Heart left ventricle (tissue), 16 donors: ENCODE results near the gene TPR. TPM values are rescaled to one million over a fixed set of nuclear protein-coding genes. Genes with fewer than 3 reads are reported as not detected.
"Not testable (repeated sequence)": the region's sequence is repeated elsewhere in the genome, so short reads cannot be mapped to it uniquely, and the experiment has no call there.

Experiments
- ATAC-seq, 4 donors: fragments of 200-7000 bp; cut with Tn5 transposase; one replicate each; pipeline ENCODE4 v1.9.1; 2020 to 2022; ENCODE audit warnings: moderate library complexity in 4 of 4, mild to moderate bottlenecking in 3 of 4, moderate number of reproducible peaks in 1 of 4
- DNase-seq, 5 donors: peaks; one replicate each; pipeline ENCODE4 v3.0.0-alpha.2; 2020
- H3K27ac ChIP-seq, 12 donors: fragments of 200-600 bp; sonication (generic) in 4 of 12; one replicate each; pipeline versions ENCODE4 v1.5.0 to v1.8.0; 2016 to 2022; ENCODE audit warnings: mild to moderate bottlenecking in 2 of 12
- H3K27me3 ChIP-seq, 9 donors: fragments of 200-600 bp; sonication (generic) in 2 of 9; one replicate each; pipeline versions ENCODE4 v1.5.1 to v1.8.0; 2016 to 2022; ENCODE audit warnings: mild to moderate bottlenecking in 3 of 9
- H3K36me3 ChIP-seq, 9 donors: fragments of 200-600 bp; sonication (generic) in 2 of 9; one replicate each; pipeline versions ENCODE4 v1.5.0 to v1.8.0; 2018 to 2022; ENCODE audit warnings: mild to moderate bottlenecking in 2 of 9
- H3K4me1 ChIP-seq, 12 donors: fragments of 200-600 bp; sonication (generic) in 4 of 12; one replicate each; pipeline versions ENCODE4 v1.5.0 to v1.8.0; 2016 to 2022; ENCODE audit warnings: mild to moderate bottlenecking in 3 of 12
- H3K4me3 ChIP-seq, 12 donors: fragments of 200-600 bp; sonication (generic) in 4 of 12; one replicate each; pipeline versions ENCODE4 v1.5.0 to v1.8.0; 2017 to 2022; ENCODE audit warnings: mild to moderate bottlenecking in 9 of 12, moderate library complexity in 4 of 12
- H3K9me3 ChIP-seq, 12 donors: fragments of 200-600 bp; sonication (generic) in 4 of 12; one replicate each; pipeline versions ENCODE4 v1.5.0 to v1.8.0; 2016 to 2022; ENCODE audit warnings: mild to moderate bottlenecking in 1 of 12
- POLR2A ChIP-seq, 2 donors: fragments of 450-650 bp; IDR thresholded peaks; one replicate each; pipeline ENCODE4 v1.6.1; 2017; ENCODE audit warnings: antibody characterized with exemption in 2 of 2, mild to moderate bottlenecking in 2 of 2, moderate library complexity in 2 of 2
- WGBS, 4 donors: extraction: QIAGEN DNeasy Blood & Tissue Kit in 2 of 4; methylation state at CpG; one replicate each; pipeline versions ENCODE4 v1.1.5 to v1.1.7; 2013 to 2018; 5-methylcytosine and 5-hydroxymethylcytosine counted together
- intact Hi-C, 10 donors: fragments of 100-400 bp; cut with DNase I; formaldehyde crosslinking; loops; one replicate each; pipeline versions ENCODE4 v1.11.1 to v1.14.2; 2022
- polyA plus RNA-seq, 2 donors: library from polyadenylated mRNA; stranded (reverse); fragments of 200-250 nt; gene quantifications; one replicate each; pipeline ENCODE4 v1.2.3, GENCODE V29; 2013
- total RNA-seq, 9 donors: library from RNA; depleted of rRNA in 2 of 9; stranded (reverse); fragments of >200 nt in 2 of 9; fragmentation: NEBNext Ultra II Directional in 3 of 9; extraction: Animal tissue kit (Norgen Biotek cat#: 25700) in 3 of 9; gene quantifications; one replicate each; pipeline versions ENCODE4 v1.1.0 to v1.2.4, GENCODE V29; 2016 to 2023
- TF ChIP-seq, protein P1 (sequence below), 12 donors: fragments of 200-600 bp; sonication (generic) in 4 of 12; IDR thresholded peaks; one replicate each; pipeline versions ENCODE4 v1.5.0 to v1.8.0; 2018 to 2022; ENCODE audit warnings: antibody characterized with exemption in 12 of 12, mild to moderate bottlenecking in 5 of 12
- donor health status: ischemic (EF 13 %, LVEDD 7.1; RV severe dilation, severe dysfunction).
- donor health status: healthy with polysubstance abuse.
- donor health status: DM: no; HTN: yes; CAD: no.
- donor health status: DM: no; HTN: no; CAD: no.
- donor health status: ischemic (EF 25% LVEDD 6.9; RV normal size, moderate dysfunction).
- donor health status: ischemic (EF 25% LVEDD 5.7; RV mildly dilated, moderate dysfunction).
- donor health status: healthy.
- donor health status: DM: yes; HTN: yes; CAD: no.
- donor health status: ischemic (EF 35%, LVEDD 5.7; RV mildly dilated, moderate dysfunction).
- donor health status: nonischemic (EF 11% LVEDD 7.7; RV severe dilation, severe dysfunction).
- donor health status: DM: yes; HTN: yes; CAD: no.
- donor health status: PGD.
- donor health status: ischemic (EF 29% LVEDD 5.4; RV normal size, mild dysfunction).
- donor health status: nonischemic (EF 23%, LVEDD 6.1; RV moderate dilation, normal function).

The TPR gene
- total and polyA plus RNA-seq, 11 donors, result 11.0 to 90.8 (median 54.3) TPM

- intact Hi-C loops, result no loop called here
- Histone ChIP-seq H3K27ac (no peak overlapping the region), H3K4me1 (peaks cover 0 to under 1% (median 0%) of the 10 kb centered on the region in 12 donors), H3K9me3 (no peaks in the 10 kb centered on the region), H3K4me3 (no peak overlapping the region), H3K36me3 (peaks cover 3 to 100% (median 93%) of the 10 kb centered on the region in 9 donors), H3K27me3 (no peaks in the 10 kb centered on the region)
- WGBS, 4 donors, result 97 to 100% (median 99%) methylated on average over 1 of the region's 1 CpG
- DNase-seq, result no peak
- TF ChIP-seq, protein P1, sequence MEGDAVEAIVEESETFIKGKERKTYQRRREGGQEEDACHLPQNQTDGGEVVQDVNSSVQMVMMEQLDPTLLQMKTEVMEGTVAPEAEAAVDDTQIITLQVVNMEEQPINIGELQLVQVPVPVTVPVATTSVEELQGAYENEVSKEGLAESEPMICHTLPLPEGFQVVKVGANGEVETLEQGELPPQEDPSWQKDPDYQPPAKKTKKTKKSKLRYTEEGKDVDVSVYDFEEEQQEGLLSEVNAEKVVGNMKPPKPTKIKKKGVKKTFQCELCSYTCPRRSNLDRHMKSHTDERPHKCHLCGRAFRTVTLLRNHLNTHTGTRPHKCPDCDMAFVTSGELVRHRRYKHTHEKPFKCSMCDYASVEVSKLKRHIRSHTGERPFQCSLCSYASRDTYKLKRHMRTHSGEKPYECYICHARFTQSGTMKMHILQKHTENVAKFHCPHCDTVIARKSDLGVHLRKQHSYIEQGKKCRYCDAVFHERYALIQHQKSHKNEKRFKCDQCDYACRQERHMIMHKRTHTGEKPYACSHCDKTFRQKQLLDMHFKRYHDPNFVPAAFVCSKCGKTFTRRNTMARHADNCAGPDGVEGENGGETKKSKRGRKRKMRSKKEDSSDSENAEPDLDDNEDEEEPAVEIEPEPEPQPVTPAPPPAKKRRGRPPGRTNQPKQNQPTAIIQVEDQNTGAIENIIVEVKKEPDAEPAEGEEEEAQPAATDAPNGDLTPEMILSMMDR (IDR thresholded peaks at IDR 0.05), result no peak
- TF ChIP-seq POLR2A (IDR thresholded peaks at IDR 0.05), result no peak
- no peak for ATAC-seq
Observed at GRCh38 chr1:186390925-186391324, 15.9 kb upstream of the TPR start.

DNA sequence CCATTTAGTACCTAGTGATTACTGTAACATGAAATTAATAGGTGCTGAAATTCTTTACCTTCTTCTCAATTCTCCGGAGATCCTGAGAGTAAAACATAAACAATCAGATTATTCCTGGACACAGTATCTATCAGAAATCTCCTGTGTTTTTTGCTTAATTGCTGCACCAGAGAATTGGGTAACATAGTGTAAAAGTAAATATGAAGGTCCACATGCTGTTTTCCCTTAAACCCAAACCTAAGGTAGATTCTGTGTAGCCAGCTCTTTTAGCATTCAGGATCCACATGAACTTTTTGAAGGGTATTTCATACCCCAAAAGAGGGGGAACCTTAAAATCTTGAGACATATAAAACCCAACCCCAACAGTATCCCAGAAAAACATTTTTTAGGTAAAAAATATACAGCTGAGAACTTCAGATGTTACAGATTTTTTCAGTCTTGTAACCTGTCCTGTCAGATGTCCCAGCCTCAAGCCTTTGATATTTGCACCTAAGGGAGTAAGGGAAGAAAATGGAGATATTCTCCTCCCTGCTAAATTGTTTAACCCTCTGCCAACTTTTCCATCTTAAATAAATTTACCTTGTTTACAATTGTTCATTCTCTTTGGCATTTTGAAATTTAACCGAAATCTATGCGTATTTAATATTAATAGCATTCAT is 11.8 kb upstream of the TPR start:
- Histone ChIP-seq H3K4me3 (no peak overlapping the region), H3K9me3 (no peaks in the 10 kb centered on the region), H3K27ac (no peak overlapping the region), H3K27me3 (no peaks in the 10 kb centered on the region), H3K4me1 (peaks cover 0 to 9% (median 0%) of the 10 kb centered on the region in 12 donors), H3K36me3 (peaks cover 0 to 100% (median 93%) of the 10 kb centered on the region in 9 donors)
- no peak for DNase-seq
- intact Hi-C loops, result no loop called here
- WGBS, 4 donors, result 93 to 98% (median 96%) methylated on average over 3 of the region's 3 CpGs
- ATAC-seq, result no peak
- TF ChIP-seq, protein P1 (IDR thresholded peaks at IDR 0.05), result no peak
- TF ChIP-seq POLR2A (IDR thresholded peaks at IDR 0.05), result no peak

DNA sequence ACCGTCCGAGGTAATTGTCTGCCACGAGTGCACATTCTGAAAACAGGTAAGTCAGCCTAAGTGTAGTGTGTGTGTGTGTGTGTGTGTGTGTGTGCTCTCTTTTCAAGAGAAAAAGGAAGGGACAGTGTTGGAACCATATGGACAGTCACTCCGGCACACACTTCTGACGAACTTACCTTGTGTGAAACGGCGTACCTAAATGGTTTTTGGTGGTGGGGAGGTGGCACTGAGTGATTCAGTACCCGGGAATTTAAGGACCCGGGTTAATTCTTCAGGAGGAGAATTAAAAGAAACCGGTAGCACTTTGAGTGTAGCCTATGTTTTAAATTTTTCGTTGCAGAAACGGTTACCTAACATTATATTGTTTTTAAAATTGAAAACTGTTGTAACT is 871 bp upstream of the TPR start:
- 0 to 1% (median 0%) methylated on average over 12 of the region's 12 CpGs for WGBS, 4 donors
- H3K4me1 ChIP-seq, result peaks cover 7 to 39% (median 26%) of the 10 kb centered on the region in 12 donors
- intact Hi-C loops, result loop anchor here in 1 of 10 donors (5.0 kb wide), 1 partner anchor 1219 kb away; the partner anchor contains the start of genes SWT1 and TRMT1L
- no peaks in the 10 kb centered on the region for H3K27me3 ChIP-seq
- TF ChIP-seq, protein P1 (IDR thresholded peaks at IDR 0.05), result no peak
- no peak for TF ChIP-seq POLR2A (IDR thresholded peaks at IDR 0.05)
- no peak for DNase-seq
- peak overlapping the region; percentile 90 to 99 (median 96) for H3K27ac ChIP-seq
- peaks cover 0 to 41% (median 37%) of the 10 kb centered on the region in 9 donors for H3K36me3 ChIP-seq
- peak in 3 of 4 donors; percentile 2 to 11 (median 5) for ATAC-seq
- H3K4me3 ChIP-seq, result peak overlapping the region; percentile 70 to 94 (median 85)
- no peaks in the 10 kb centered on the region for H3K9me3 ChIP-seq

DNA sequence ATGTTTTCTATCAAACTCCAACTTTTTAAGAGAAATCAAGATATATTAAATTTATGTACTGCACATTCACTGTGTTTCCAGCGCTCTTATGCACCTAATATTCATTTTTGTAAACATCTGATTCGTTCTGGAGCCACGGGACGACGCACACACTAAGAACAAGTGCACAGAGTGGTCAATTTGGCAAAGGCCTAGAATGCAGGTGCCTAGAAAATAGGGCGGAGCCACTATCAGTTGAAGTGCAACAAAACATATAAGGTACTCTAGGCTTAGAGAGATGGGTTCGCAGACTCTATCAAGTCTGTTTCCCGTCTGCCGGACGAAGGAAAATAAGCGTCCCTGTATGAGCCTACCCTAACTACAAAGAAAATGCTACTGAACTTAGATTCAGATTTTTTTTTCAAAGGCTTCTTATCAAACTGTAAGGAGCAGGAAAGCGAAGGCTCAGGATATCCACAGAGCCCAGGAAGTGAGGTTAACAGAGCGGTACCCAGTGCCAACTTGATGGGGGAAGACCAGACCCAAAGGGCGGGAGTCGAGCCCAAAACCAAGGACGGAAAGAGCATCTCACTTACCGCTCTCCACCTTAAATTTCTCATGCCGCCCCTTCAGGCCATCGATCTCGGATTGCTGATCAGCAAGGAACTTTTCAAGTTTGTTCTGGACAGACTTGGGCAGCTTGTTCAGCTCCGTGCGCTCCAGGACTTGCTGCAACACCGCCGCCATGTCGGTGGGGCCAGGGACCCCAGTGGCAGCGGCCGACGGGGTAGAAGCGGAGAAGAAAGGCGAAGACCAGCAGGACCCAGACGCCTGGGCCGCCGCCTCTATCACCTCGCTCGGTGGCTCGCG is 526 bp downstream of the TPR start:
- Histone ChIP-seq H3K36me3 (peaks cover 0 to 41% (median 37%) of the 10 kb centered on the region in 9 donors), H3K27ac (peak overlapping the region; percentile 90 to 99 (median 96)), H3K4me3 (peak overlapping the region; percentile 70 to 94 (median 85)), H3K9me3 (no peaks in the 10 kb centered on the region), H3K27me3 (no peaks in the 10 kb centered on the region), H3K4me1 (peaks cover 7 to 39% (median 26%) of the 10 kb centered on the region in 12 donors)
- intact Hi-C loops, result loop anchor here in 1 of 10 donors (5.0 kb wide), 1 partner anchor 1217 kb away; the partner anchor contains the start of genes SWT1 and TRMT1L
- 0 to 1% (median 0%) methylated on average over 26 to 37 of the region's 37 CpGs for WGBS, 4 donors
- TF ChIP-seq POLR2A (IDR thresholded peaks at IDR 0.05), result no peak
- TF ChIP-seq, protein P1 (IDR thresholded peaks at IDR 0.05), result no peak
- ATAC-seq (peak in 2 of 4 donors; percentile 4 to 18), DNase-seq (peak in 2 of 5 donors; percentile 35 to 44)

DNA sequence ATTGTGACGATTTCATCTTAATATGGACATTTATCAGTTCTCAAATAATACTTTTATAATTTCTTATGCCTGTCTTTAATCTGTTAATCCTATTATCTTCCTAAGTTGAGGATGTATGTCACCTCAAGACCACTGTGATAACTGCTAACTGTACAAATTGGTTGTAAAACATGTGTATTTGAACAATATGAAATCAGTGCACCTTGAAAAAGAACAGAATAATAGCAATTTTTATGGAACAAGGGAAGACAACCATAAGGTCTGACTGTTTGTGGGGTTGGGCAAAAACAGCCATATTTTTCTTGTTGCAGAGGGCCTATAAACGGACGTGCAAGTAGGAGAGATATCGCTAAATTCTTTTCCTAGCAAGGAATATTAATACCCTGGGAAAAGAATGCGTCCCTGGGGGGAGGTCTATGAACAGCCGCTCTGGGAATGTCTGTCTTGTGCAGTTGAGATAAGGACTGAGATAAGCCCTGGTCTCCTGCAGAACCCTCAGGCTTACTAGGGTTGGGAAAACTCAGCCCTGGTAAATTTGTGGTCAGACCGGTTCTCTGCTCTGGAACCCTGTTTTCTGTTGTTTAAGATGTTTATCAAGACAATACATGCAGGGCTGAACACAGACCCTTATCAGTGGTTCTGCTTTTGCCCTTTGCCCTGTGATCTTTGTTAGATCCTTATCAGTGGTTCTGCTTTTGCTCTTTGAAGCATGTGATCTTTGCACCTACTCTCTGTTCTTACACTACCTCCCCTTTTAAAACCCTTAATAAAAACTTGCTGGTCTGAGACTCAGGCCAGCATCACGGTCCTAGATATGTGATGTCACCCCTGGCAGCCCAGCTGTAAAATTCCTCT is 27.0 kb downstream of the TPR start:
- DNase-seq, intact Hi-C loops: not testable (repeated sequence)

More for the DNA sequence above, 27.0 kb downstream of the TPR start:
- H3K27ac ChIP-seq, H3K4me3 ChIP-seq, ATAC-seq, H3K4me1 ChIP-seq, H3K27me3 ChIP-seq, H3K9me3 ChIP-seq: not testable (repeated sequence)
- peaks cover 3 to 100% (median 99%) of the 10 kb centered on the region in 9 donors for H3K36me3 ChIP-seq
- WGBS, 4 donors, result 75 to 83% (median 80%) methylated on average over 8 of the region's 8 CpGs
